Breast epithelium (tissue), 3 donors: ENCODE data around the gene ADGRL3.

Source experiments
- POLR2AphosphoS5 ChIP-seq, 3 donors: sonication (generic); formaldehyde crosslinking; IDR thresholded peaks; one replicate each; pipeline ENCODE4 v1.6.1; 2017; ENCODE audit warnings: antibody characterized with exemption in 3 of 3
- TF ChIP-seq, protein P1 (sequence below), 3 donors: fragments of 450-650 bp; IDR thresholded peaks; one replicate each; pipeline ENCODE4 v1.5.1; 2016 to 2017; ENCODE audit warnings: antibody characterized with exemption in 3 of 3, mild to moderate bottlenecking in 3 of 3, moderate library complexity in 3 of 3

DNA sequence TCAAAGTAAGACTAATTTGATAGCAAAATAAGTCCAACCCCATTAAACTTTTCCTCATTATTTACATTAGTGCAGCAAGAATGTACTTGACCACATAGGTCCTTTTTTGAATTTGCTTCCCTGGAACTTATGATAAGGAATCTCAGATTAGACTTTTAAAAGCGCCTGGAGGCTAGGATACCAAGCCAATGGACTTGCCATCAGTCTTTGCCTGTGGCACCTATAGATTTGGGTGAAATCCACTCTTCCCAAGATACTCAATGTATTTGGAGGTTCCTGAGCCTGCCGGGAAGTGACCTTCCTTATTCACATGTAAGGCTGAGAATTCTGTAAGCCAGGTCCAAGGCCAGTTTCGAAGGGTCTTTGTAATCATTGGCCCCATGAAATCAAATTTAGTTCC is 553.6 kb downstream of the ADGRL3 start:
- TF ChIP-seq, protein P1, sequence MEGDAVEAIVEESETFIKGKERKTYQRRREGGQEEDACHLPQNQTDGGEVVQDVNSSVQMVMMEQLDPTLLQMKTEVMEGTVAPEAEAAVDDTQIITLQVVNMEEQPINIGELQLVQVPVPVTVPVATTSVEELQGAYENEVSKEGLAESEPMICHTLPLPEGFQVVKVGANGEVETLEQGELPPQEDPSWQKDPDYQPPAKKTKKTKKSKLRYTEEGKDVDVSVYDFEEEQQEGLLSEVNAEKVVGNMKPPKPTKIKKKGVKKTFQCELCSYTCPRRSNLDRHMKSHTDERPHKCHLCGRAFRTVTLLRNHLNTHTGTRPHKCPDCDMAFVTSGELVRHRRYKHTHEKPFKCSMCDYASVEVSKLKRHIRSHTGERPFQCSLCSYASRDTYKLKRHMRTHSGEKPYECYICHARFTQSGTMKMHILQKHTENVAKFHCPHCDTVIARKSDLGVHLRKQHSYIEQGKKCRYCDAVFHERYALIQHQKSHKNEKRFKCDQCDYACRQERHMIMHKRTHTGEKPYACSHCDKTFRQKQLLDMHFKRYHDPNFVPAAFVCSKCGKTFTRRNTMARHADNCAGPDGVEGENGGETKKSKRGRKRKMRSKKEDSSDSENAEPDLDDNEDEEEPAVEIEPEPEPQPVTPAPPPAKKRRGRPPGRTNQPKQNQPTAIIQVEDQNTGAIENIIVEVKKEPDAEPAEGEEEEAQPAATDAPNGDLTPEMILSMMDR (IDR thresholded peaks at IDR 0.05) = no peak
- no peak for TF ChIP-seq POLR2AphosphoS5 (IDR thresholded peaks at IDR 0.05)
